ENCODE measurements around the gene ABCB4.
"Not testable (repeated sequence)": the region's sequence is repeated elsewhere in the genome, so short reads cannot be mapped to it uniquely, and the experiment has no call there.

The ABCB4 gene

GRCh38 chr7:87474533-87475358 is 734 bp downstream of the ABCB4 start:
- DNase-seq, result no peak

GRCh38 chr7:87473986-87474385 is 1.5 kb downstream of the ABCB4 start:
- DNase-seq, result no peak

GRCh38 chr7:87473192-87473591 is 2.3 kb downstream of the ABCB4 start:
- no peak for DNase-seq

GRCh38 chr7:87471473-87471872 is 4.0 kb downstream of the ABCB4 start:
- no peak for DNase-seq

- DNase-seq, result not testable (repeated sequence)
Measured at GRCh38 chr7:87469204-87469603, 6.3 kb downstream of the ABCB4 start.

DNA sequence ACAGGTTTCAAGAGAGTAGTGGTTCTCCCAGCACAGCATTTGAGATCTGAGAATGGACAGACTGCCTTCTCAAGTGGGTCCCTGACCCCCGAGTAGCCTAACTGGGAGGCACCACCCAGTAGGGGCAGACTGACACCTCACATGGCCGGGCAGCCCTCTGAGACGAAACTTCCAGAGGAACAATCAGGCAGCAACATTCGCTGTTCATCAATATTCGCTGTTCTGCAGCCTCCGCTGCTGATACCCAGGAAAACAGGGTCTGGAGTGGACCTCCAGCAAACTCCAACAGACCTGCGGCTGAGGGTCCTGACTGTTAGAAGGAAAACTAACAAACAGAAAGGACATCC is 10.0 kb downstream of the ABCB4 start:
- not testable (repeated sequence) for DNase-seq

DNA sequence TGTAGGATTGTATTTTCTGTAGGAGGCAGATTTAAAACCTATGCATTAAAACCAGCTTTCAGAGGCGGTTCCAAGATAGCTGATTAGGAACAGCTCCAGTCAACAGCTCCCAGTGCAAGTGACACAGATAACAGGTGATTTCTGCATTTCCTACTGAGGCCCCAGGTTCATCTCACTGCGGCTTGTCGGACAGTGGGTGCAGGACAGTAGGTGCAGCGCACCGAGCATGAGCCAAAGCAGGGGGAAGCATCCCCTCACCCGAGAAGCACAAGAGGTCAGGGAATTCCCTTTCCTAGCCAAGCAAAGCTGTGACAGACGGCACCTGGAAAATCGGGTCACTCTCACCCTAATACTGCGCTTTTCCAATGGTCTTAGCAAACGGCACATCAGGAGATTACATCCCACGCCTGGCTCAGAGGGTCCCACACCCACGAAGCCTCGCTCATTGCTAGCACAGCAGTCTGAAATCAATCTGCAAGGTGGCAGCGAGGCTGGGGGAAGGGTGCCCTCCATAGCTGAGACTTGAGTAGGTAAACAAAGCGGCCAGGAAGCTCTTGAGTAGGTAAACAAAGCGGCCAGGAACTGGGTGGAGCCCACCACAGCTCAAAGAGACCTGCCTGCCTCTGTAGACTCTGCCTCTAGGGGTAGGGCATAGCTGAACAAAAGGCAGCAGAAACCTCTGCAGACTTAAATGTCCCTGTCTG is 10.5 kb downstream of the ABCB4 start:
- DNase-seq, result not testable (repeated sequence)

GRCh38 chr7:87463982-87464381 is 11.5 kb downstream of the ABCB4 start:
- DNase-seq, result no peak

DNA sequence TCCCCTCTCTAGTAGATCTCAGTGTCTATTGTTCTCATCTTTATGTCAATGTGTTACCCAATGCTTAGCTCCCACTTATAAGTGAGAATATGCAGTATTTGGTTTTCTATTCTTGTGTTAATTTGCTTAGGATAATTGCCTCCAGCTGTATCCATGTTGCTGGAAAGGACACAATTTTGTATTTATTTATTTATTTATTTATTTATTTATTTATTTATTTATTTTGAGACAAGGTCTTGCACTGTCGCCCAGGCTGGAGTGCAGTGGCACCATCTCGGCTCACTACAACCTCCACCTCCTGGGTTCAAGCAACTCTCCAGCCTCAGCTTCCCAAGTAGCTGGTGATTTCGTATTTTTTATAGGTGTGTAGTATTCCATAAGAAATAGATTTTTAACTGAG is 15.0 kb downstream of the ABCB4 start:
- DNase-seq, result not testable (repeated sequence)

GRCh38 chr7:87459941-87460340 is 15.5 kb downstream of the ABCB4 start:
- no peak for DNase-seq

GRCh38 chr7:87458148-87458547 is 17.3 kb downstream of the ABCB4 start:
- no peak for DNase-seq

DNA sequence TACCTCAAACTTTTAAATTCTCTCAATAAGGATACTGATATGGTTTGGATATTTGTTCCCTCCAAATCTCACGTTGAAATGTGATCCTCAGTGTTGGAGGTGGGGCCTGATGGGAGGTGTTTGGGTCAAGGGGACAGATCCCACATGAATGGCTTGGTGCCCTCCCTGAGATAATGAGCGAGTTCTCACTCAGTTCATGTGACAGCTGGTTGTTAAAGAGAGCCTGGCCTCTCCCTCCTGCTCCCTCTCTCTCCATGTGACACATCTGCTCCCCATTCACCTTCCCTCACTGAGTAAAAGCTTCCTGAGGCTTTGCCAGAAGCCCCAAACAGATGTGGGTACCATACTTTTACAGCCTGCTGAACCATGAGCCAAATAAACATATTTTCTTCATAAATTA is 19.2 kb downstream of the ABCB4 start:
- no peak for DNase-seq

GRCh38 chr7:87452279-87452678 is 23.2 kb downstream of the ABCB4 start:
- DNase-seq, result no peak

DNA sequence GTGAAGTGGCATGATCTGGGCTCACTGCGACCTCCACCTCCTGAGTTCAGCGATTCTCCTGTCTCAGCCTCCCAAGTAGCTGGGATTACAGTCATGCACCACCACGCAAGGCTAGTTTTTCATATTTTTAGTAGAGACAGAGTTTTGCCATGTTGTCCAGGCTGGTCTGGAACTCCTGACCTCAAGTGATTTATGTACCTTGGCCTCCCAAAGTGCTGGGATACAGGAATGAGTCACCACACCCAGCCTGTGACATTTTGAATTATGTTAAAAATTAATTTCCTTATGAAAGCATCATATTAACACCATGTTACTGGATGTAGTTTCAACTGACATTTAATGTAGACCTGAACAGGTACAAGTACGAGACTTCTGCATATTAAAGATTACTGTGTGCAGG is 24.3 kb downstream of the ABCB4 start:
- no peak for DNase-seq

- no peak for DNase-seq
Measured at GRCh38 chr7:87450706-87451105, 24.8 kb downstream of the ABCB4 start.

- no peak for DNase-seq
Measured at GRCh38 chr7:87448388-87448787, 27.1 kb downstream of the ABCB4 start.

GRCh38 chr7:87447116-87447635 is 28.3 kb downstream of the ABCB4 start:
- no peak for DNase-seq

DNA sequence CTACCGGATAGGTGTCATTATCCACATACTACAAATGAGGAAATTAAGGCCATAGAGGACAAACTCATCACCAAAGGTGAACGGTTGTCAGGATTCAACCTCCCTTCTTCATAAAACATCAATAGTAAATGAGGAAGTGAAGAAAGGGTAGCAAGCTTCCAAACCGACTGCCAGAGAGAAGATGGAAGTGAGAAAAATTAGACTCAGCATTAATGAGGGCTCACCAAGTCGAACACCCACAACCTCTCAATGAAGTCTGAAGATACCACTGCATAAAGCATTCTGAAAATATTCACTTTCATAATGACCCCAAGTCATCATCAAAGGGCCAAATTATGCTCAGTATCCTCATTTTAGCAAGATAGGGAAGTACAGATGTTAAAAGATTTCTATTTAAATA is 29.6 kb downstream of the ABCB4 start:
- no peak for DNase-seq

DNA sequence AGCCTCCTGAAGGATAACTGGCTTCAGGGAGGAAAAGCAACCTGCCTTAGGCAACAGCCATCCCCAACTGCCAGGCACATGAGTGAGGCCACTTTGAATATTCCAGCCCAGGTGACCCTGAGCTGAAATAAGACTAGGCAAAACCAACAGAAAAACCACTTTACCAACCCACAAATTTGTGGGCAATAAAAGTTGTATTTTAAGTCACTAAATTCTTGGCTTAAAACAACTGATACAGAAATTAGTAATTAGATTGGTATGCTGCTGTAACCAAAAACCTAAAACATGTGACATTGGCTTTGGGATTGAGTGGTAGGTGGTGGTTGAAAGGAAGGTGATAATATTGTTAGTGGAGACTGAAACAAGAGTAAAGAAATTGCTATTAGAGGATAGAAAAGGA is 39.9 kb downstream of the ABCB4 start:
- no peak for DNase-seq

GRCh38 chr7:87432536-87432935 is 42.9 kb downstream of the ABCB4 start:
- DNase-seq, result no peak

- no peak for DNase-seq
Measured at GRCh38 chr7:87427288-87427687, 48.2 kb downstream of the ABCB4 start.

- no peak for DNase-seq
Measured at GRCh38 chr7:87426160-87426559, 49.3 kb downstream of the ABCB4 start.

DNA sequence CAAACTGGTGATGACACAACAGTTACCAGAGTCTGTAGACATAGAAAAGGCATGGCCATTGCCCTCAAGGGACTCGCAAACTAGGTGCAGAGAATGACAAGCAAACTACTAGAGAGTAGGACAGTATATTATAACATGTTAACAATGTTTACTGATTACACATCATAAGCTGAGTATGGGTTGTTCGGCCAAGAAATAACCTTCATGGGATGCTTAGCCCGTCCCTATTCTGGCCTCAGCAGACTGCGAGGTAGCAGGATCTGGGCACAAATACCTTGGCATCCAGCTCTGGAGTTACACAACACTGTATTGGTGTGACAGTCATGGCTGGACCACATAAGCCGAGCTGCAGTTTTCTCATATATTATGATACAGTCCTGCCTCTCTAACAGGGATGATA is 51.4 kb downstream of the ABCB4 start:
- DNase-seq, result no peak

DNA sequence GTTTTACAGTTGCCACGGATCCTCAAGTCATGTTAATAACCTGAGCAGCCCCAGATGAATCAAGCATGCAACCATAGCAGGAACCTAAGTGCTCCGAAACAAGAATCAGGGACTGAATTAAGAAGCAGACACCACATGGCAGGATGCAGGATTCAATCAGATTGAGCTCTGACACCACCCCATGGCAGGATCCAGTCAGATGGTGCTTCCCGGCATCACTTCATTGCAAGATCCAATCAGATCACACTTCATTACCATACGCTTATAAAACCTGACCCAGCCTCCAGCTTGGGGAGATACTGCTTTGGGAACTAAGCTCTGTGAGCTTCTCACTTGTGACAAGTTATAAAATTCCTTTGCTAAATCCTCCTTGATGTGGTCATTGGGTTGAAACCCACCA is 55.3 kb downstream of the ABCB4 start:
- DNase-seq, result no peak

All from activated CD8-positive, alpha-beta memory T cell treated with anti-CD3 and anti-CD28 coated beads, Interleukin-2, amount 50 U/mL, for 4 hours (primary cell).